KG1 (cell line): ENCODE results near the gene POMGNT2.

Source experiments
- DNase-seq: peaks from one replicate; lab custom pipeline; 2025; lab: John Stamatoyannopoulos, UW

Gene POMGNT2

GRCh38 chr3:43102773-43103480, 3.0 kb downstream of the POMGNT2 start:
- DNase-seq = no peak

GRCh38 chr3:43098761-43099160, 7.1 kb downstream of the POMGNT2 start:
- DNase-seq = no peak

GRCh38 chr3:43097400-43098080, 8.3 kb downstream of the POMGNT2 start:
- DNase-seq = no peak

- DNase-seq = no peak
Observed at GRCh38 chr3:43096761-43097160, 9.1 kb downstream of the POMGNT2 start.

- no peak for DNase-seq
Observed at GRCh38 chr3:43095370-43095769, 10.5 kb downstream of the POMGNT2 start.

- no peak for DNase-seq
Observed at GRCh38 chr3:43094851-43095250, 11.0 kb downstream of the POMGNT2 start.

- DNase-seq = no peak
Observed at GRCh38 chr3:43094381-43094780, 11.5 kb downstream of the POMGNT2 start.

- no peak for DNase-seq
Observed at GRCh38 chr3:43093974-43094373, 11.9 kb downstream of the POMGNT2 start.

GRCh38 chr3:43093006-43093405, 12.9 kb downstream of the POMGNT2 start:
- no peak for DNase-seq

- DNase-seq = no peak
Observed at GRCh38 chr3:43091481-43091880, 14.4 kb downstream of the POMGNT2 start.

- DNase-seq = no peak
Observed at GRCh38 chr3:43090238-43090637, 15.6 kb downstream of the POMGNT2 start.

- no peak for DNase-seq
Observed at GRCh38 chr3:43089081-43089480, 16.8 kb downstream of the POMGNT2 start.

GRCh38 chr3:43087249-43087776, 18.6 kb downstream of the POMGNT2 start:
- DNase-seq = no peak

- no peak for DNase-seq
Observed at GRCh38 chr3:43086460-43087165, 19.3 kb downstream of the POMGNT2 start.

GRCh38 chr3:43082457-43082856, 23.4 kb downstream of the POMGNT2 start:
- DNase-seq = no peak

GRCh38 chr3:43081796-43082195, 24.1 kb downstream of the POMGNT2 start:
- no peak for DNase-seq

GRCh38 chr3:43080726-43081568, 24.9 kb downstream of the POMGNT2 start:
- no peak for DNase-seq

- DNase-seq = no peak
Observed at GRCh38 chr3:43079536-43080332, 26.1 kb downstream of the POMGNT2 start.

GRCh38 chr3:43077707-43078106, 28.2 kb downstream of the POMGNT2 start:
- DNase-seq = no peak

- no peak for DNase-seq
Observed at GRCh38 chr3:43077261-43077660, 28.6 kb downstream of the POMGNT2 start.

GRCh38 chr3:43076857-43077256, 29.0 kb downstream of the POMGNT2 start:
- no peak for DNase-seq
